22Rv1 (cell line): Measurements from ENCODE around the gene NFATC2.

Experiments
- ZFX ChIP-seq: fragments of 450-650 bp; IDR thresholded peaks from 2 replicates; pipeline ENCODE4 v1.6.1; 2017; ENCODE audit warnings: antibody characterized with exemption, borderline replicate concordance
- TF ChIP-seq, protein P1 (sequence below): fragments of 450-650 bp; IDR thresholded peaks from 2 replicates; pipeline ENCODE4 v1.5.1; 2017; ENCODE audit warnings: mild to moderate bottlenecking

DNA sequence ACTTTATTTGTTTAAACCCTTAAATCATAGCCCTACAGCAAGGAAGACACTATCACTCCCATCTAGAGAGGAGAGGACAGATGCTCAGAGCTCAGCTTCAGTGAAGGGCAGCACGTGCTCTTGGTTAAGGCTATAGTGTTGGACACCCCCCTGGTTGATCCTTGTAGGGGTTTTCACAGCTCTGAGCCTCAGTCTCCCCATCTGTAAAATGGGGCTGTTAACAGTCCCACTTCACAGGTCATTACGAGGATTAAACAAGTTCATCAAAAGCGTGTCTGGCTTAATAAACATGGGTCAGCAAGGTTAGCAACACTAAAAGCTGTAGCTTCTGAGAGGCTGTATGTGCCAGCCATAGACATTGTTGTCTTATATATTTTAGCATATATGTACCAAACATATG, 82.4 kb downstream of the NFATC2 start:
- TF ChIP-seq, protein P1, sequence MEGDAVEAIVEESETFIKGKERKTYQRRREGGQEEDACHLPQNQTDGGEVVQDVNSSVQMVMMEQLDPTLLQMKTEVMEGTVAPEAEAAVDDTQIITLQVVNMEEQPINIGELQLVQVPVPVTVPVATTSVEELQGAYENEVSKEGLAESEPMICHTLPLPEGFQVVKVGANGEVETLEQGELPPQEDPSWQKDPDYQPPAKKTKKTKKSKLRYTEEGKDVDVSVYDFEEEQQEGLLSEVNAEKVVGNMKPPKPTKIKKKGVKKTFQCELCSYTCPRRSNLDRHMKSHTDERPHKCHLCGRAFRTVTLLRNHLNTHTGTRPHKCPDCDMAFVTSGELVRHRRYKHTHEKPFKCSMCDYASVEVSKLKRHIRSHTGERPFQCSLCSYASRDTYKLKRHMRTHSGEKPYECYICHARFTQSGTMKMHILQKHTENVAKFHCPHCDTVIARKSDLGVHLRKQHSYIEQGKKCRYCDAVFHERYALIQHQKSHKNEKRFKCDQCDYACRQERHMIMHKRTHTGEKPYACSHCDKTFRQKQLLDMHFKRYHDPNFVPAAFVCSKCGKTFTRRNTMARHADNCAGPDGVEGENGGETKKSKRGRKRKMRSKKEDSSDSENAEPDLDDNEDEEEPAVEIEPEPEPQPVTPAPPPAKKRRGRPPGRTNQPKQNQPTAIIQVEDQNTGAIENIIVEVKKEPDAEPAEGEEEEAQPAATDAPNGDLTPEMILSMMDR, result no peak
- no peak for TF ChIP-seq ZFX
